Measurements from ENCODE around the gene SH3BP5.

DNA sequence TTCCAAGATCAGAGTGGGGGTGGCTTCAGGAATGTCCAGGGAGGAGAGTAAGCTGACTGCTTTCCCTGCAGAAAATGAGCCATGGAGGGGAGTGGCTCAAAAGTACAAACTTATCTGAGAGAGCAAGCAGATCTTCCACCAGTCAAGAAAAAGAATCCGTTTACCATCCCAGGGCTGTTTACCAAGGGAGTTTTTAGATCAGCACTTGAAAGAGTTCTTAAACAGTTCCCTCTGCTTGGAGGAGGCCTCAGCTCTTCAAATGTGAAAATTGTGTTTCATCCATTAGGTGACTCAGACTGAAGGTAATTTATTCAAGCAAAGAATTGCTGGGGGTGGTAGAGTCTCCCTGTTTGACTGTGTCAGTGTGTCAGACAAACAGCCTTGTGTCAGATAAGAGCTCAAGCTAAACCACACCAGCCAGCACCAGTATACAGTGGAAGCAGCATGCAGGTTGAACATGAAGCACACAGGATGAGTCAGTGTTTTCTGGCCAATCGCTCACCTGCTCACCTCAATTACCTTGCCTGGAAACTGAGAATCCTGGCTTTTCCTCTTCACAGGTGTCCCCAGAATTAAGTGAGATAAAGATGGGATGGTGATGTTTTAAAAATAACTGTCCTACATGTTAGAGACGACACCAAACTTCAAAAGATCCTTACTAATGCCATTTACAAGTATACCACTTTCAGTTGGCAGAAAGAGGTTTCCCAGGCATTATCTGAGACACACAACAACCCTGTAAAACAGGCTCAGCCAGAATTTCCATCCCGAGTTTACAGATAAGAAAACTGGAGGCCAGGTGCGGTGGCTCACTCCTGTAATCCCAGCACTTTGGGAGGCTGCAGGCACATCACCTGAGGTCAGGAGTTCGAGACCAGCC lies 21.7 kb downstream of the SH3BP5 start:
- TF ChIP-seq EZH2 (IDR thresholded peaks at IDR 0.05; ENCODE audit: borderline replicate concordance, low read depth, low read length, poor library complexity, severe bottlenecking), result no peak
- TF ChIP-seq, protein P1, sequence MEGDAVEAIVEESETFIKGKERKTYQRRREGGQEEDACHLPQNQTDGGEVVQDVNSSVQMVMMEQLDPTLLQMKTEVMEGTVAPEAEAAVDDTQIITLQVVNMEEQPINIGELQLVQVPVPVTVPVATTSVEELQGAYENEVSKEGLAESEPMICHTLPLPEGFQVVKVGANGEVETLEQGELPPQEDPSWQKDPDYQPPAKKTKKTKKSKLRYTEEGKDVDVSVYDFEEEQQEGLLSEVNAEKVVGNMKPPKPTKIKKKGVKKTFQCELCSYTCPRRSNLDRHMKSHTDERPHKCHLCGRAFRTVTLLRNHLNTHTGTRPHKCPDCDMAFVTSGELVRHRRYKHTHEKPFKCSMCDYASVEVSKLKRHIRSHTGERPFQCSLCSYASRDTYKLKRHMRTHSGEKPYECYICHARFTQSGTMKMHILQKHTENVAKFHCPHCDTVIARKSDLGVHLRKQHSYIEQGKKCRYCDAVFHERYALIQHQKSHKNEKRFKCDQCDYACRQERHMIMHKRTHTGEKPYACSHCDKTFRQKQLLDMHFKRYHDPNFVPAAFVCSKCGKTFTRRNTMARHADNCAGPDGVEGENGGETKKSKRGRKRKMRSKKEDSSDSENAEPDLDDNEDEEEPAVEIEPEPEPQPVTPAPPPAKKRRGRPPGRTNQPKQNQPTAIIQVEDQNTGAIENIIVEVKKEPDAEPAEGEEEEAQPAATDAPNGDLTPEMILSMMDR (conservative IDR thresholded peaks at IDR 0.05; ENCODE audit: low read depth, low read length), result no peak
